ENCODE results near the gene GAL3ST2.

DNA sequence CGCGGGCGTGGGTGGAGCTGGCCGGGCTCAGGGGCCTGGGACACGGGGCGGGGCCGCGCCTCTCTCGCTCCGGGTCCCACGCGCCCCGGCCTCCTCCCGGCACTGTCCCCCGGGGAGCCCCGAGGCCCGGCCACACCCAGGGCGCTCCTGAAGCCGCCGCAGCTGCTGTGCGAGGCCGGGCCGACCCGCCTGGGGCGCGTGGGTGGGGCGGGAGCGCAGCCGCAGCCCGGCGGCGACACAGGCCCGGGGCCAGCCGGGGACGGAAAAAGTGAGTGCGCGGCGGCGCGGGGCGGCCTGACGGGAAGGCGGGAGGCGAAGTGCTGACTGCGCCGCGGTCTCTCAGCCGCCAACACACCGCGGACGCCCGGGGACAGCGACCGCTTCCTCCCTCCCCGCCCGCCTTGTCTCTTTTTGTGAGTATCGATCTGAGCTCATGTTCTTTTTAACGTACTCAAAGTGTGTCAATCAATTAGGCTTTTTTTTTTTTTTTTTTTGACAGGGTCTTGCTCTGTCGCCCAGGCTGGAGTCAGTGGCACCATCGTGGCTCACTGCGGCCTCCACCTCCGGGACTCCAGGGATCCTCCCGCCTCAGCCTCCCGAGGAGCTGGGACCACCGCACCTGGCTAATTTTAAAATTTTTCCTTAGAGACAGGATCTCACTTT is 67.6 kb downstream of the GAL3ST2 start:
- TF ChIP-seq, protein P1, sequence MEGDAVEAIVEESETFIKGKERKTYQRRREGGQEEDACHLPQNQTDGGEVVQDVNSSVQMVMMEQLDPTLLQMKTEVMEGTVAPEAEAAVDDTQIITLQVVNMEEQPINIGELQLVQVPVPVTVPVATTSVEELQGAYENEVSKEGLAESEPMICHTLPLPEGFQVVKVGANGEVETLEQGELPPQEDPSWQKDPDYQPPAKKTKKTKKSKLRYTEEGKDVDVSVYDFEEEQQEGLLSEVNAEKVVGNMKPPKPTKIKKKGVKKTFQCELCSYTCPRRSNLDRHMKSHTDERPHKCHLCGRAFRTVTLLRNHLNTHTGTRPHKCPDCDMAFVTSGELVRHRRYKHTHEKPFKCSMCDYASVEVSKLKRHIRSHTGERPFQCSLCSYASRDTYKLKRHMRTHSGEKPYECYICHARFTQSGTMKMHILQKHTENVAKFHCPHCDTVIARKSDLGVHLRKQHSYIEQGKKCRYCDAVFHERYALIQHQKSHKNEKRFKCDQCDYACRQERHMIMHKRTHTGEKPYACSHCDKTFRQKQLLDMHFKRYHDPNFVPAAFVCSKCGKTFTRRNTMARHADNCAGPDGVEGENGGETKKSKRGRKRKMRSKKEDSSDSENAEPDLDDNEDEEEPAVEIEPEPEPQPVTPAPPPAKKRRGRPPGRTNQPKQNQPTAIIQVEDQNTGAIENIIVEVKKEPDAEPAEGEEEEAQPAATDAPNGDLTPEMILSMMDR (IDR thresholded peaks at IDR 0.05): peak in 1 of 6 experiments; percentile 34
- TF ChIP-seq POLR2A (IDR thresholded peaks at IDR 0.05): peak in 1 of 2 donors; percentile 46

All from adrenal gland (tissue), 5 donors.